CD4-positive, alpha-beta T cell treated with Interleukin-17A for 4 hours (primary cell): ENCODE data around the gene TRH.
A peak's percentile ranks its signal among the peaks of the same experiment; 100 is the strongest.

ENCODE experiments used
- DNase-seq: peaks from one replicate; pipeline ENCODE4 v3.0.0-alpha.2; 2020; ENCODE audit warnings: mixed read lengths

The TRH gene, protein sequence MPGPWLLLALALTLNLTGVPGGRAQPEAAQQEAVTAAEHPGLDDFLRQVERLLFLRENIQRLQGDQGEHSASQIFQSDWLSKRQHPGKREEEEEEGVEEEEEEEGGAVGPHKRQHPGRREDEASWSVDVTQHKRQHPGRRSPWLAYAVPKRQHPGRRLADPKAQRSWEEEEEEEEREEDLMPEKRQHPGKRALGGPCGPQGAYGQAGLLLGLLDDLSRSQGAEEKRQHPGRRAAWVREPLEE

DNA sequence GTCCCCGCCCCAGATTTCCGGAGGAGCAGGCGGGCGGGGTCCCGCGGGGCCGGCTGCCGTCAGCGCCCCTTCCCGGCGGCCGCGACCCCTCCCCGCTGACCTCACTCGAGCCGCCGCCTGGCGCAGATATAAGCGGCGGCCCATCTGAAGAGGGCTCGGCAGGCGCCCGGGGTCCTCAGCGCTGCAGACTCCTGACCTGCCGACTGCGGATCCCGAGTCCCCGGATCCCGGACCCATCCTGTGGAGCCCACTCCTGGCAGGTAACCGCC lies at the start of gene TRH:
TRH (plus strand) TSS at position 157 of the 269 bp plus-strand sequence. CDS start 1,097 bp downstream, outside the sequence.
- DNase-seq, result no peak

DNA sequence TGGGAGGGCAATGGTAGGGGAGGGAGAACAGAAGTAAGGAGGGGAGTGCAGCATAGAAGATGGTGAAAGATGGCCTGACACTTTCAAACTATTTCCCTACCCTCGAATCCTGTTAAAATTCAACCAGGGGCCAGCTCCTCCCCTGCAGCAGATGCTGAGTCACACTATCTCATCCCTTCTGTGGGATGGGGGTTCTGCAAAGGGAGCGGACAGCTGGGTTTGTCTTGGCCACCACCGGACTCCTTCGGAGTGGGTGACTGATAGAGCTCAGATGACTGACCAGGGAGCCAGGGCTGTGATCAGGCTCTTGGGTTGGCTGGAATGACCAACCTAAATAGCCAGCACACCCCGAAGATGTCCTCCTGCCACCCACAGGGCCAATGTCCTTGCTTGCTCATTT lies 47.4 kb upstream of the TRH start:
- no peak for DNase-seq

DNA sequence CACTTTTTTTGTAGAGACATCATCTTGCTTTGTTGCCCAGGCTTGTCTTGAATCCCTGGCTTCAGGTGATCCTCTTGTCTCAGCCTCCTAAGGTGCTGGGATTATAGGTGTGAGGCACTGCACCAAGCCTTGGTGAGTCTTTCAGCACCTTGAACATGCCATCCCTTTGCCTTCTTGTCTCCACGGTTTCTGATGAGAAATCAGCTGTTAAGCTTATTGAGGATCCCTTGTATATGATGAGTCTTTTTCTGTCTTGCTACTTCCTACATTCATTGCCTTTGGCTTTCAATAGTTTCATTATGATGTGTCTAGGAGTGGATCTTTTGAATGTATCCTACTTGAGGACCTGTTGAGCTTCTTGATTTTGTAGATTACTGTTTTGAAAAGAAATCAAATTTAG lies 45.1 kb upstream of the TRH start:
- DNase-seq, result no peak

DNA sequence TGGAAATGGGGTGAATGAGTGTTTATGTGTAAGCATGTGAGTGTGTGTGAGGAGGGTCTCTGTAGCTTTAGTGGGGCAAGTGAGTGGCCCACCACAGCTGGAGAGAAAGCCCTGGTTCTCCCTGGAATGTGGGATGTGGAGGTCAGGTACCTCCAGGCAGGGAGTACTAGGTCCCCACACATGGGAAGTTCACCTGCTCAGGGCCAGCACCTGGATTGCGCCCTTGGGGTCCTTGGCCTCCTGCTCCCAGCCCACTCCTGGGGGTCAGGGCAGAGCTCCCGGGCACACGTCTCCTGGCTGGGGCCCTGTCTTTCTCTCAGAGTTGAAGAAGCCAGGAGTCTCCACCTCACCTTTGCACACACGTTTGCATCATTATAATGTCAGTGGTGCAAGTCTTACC lies 41.0 kb upstream of the TRH start:
- DNase-seq, result no peak

DNA sequence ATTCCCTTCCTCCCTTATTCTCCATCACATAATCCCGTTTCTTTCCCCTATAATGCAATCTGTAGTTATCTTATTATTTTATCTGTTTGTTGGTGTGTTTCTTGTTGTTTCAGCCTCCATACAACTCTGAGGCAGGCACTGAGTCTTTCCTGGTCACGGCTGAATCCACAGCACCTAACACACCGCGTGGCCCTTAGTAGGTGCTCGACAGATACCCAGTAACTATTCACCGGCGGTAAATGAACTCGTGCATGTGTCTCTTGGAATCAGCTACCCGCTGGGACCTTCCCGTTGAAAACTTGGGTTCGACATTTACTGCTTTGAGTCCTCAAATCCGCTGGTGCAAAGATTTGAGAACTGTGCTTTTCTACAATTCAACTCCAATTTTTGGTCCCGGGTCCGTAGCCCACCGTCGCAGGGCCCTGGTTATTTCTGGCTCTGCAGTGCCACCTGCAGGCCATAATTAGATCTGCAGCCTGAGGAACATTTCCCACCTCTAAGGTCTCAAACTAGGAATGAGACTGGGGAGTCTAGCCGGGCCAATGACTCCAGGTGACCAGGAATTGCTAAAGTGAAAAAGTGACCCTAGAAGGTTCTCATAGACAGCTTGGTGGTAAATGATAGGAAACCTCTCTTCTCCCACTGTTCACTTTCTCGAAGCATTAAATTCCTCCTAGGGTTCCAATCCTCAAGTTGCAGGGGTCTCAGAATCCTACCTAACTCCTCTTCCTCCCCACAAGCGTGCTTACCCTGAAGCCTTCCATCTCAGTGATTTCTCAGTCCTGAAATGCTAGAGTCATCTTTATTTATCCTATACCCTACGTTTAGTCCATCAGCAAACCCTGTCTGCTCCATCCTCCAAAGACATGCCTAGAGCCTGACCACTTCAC lies 40.0 kb upstream of the TRH start:
- DNase-seq, result peak; percentile 46

DNA sequence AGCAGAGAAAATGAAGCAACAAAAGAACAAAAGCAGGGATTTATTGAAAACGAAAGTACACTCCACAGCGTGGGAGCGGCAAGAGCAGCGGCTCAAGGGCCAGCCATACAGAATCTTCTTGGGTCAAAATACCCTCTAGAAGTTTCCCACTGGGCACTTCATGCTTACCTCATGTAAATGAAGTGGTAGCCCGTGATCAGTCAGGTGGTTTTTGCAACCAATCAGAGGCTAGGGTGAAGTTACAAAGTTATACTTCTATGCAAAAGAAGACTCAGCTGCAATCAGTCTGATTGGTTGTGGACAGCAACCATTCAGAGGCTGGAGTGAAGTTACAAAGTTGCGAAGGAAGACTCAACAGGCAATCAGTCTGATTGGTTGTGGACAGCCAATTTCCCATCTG lies 37.8 kb upstream of the TRH start:
- DNase-seq, result peak; percentile 4

DNA sequence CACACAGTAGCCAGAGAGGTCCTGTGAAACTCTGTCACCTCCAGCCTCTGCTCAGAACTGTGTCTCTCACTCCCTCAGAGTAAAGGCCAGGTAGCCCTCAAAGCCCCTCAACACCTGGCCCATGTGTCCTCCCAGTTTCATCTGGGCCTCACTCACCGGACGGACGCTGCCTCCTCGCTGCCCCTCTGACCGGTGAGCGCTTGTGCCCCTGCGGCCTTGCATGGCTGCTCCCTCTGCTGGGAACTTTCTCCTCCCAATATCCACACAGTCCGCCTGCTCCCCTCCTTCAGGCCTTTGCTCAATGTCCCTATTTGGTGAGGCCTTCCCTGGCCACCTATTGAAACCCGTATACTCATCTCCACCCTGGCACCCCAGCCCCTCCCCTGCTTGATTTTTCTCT lies 36.8 kb upstream of the TRH start:
- no peak for DNase-seq

DNA sequence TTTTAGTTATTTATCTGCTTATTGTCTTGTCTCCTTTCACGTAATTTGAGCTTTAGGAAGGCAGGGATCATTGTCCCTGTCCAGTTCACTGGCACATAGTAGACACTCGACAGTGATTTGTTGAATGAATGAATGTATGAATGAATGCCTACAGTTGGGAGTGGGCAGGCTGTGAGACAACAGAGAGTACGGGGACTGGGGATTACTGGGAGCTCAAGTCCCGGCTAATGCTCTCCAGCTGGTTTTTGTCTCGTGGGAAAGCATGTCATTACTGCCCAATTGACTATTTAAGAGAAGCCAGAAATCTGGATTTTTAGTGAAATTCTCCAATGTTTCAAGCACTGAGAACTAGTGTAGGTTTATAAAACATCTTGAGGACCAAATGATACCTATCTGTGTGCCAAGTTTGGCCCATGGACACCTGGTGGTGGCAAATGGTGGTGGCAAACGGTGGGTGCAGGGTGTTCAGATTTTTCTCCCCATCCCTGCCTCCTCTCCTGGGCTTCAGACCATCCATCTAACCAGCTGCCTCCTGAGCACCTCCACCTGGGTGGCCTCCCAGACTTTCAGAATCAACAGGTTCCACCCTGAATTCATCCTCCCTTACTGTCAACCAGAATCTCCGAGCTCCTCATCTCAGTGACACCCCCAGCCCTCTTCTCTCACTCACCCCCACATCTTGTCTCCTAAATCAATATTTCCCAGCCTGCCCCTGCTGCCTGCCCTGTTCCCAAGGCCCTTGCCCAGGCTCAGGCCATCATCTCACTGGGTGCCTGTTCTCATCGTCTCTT lies 36.2 kb upstream of the TRH start:
- no peak for DNase-seq

DNA sequence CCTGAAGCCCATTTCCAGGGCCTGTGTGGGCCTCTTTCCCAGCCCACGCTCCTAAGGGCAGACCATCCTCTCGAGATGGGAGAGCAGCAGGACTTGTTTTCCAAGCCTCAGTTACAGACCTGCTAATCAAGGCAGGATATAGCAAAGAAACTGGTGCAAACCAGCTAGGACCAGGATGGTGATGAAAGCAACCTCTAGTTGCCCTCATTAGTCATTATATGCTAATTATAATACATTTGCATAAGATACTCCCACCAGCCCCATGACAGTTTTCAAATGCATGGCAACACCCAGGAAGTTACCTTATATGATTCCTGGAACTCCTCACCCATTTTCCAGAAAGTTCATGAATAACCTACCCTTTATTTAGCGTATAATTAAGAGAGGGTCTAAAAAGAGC lies 34.4 kb upstream of the TRH start:
- DNase-seq, result no peak

DNA sequence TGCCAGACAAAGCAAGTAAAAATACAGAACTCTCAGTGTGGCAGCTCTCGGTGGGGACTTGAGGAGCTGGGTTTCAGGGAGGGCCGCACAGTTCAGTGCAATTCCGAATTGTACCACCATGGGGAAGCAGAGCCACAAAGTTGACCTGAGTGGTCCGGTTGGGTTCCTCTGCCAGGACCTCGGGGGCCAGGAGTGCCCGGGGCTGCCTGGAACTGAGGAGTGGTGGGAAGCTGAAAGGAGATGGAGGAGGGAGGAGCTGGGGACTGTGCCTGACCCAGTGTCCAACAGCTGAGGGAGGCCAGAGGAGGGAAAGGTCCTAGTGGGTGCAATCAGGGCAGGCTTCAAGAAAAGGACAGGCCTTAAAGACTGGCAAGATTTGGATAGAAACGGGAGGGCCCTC lies 32.2 kb upstream of the TRH start:
- peak; percentile 25 for DNase-seq

DNA sequence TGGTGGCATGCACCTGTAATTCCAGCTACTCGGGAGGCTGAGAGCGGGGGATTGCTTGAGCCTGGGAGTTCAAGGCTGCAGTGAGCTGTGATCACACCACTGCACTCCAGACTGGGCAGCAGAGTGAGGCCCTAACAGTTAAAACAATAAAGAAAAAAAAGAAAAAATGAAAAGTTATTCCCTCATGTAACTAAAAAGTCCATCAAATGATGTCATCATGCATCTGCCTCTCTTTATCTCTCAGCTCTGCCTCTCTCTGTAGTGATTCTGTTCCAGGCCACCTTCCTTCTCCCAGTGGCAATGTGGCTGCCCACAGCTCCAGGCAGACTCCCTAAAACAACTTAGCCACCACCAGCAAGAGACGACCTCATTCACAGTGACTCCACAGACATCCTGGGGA lies 31.5 kb upstream of the TRH start:
- no peak for DNase-seq

DNA sequence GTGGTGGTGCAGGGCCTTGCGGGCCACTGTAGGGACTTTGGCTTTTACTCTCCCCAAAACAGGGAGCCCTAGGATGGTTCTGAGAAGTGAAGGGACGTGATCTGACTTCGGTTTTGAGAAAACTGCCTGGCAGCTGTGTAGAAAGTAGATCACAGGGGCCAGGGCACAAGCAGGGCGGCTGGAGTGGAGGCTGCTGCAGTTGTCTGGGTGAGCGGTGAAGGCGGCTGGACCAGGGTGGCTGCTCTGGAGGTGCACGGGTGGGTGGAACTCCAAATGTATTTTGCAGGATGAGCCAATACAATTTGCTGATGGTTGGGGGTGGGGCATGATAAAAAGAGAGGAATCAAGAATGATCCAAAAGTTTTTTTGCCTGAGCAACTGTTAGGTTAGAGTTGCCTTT lies 29.8 kb upstream of the TRH start:
- no peak for DNase-seq

DNA sequence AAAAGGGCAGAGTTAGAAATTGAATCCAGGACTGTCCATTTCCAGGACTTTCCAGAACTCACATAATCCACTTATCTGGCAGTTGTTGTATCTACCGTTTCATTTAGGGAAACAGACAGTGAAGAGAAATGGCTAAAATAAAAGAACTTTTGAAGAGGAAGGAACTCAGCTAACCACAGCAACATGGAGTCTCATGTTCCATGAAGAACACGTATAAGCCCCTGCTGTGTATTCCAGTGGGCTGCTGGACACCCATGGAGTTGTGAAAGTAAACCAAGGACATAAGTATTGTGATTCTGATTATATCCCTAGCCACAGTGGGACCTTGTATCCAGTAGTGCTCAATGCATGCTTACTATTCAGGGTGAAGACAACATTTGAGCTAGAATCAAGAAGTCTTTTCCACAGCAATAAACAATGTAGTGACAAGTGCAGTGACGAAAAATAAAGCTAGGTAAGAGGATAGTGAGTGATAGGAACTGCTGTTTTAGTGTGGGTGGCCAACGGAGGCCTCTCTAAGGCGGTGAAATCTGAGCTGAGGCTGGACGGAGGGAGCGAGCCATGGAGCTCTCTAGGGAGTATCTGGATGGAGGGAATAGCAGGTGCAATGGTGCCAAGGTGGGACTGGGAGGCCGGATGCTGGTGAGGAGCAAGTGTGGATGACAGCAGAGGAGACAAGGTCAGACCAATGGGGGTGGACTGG lies 26.8 kb upstream of the TRH start:
- no peak for DNase-seq

DNA sequence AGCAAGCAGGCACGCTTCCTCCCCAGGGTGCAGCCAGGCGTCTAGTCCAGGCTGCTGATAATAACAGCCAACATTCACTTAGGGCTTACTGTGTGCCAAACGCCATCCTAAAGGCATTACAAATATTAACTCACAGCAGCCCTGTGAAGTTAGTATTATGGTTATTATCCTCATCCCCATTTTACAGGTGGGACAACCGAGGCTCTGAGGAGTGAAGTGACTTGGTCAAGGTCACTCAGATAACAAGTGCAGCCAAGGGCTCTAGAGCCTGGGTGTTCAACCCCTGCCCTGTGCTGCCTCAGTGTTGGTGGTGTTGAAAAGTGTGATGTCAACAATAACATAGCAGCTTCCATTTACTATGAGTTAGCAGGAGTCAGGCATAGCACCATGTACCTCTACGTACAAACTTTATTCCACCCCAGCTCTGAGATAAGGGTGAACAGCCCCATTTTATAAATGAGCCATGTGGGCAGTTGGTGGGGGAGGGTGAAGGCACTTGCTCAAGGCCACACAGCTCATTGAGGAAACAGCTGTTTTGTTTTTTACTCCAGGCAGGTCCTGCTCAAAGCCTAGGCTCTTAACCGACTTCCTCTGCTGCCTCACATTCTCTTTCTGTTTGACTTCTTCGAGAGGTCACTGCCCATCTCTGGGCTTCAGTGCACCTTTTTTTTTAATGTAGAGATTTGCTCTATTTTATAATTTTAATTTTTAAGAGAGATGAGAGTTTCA lies 24.0 kb upstream of the TRH start:
- DNase-seq, result no peak

DNA sequence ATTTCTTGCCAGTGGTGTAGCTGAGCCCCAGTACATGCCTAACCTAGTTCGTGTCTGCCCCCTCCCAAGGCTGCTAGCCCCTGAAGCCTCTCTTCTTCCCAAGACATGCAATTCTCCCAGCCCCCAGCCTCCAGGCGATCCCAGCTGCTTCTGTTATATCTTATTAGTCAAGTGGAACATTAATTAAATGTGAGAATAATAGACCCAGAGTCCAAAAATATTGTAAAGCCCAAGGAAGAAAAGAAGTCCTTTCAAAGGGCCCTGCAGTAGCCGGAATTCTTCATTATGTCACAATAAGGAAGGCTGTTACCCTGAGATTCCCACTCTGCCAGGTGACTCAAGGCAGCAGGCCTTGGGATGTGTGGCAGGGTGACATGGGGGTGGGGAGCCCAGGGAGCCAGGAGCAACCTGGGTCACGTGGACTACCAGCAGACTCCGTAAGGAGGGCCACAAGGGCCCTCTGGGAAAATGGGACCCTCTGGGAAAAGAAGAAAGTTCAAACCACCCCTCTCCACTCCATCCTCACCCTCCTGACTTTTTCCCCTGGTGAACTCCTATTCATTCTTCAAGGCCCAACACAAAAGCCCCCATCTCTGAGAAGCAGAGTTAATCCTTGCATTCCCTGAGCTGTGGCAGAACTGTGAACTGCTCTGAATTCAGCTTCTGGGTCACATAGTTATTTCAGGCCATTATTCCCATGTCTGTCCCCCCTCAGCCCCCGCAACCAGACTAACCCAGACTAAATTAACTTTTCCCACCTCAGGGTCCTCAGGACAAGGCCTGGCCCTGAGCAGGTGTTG lies 21.8 kb upstream of the TRH start:
- DNase-seq, result no peak

DNA sequence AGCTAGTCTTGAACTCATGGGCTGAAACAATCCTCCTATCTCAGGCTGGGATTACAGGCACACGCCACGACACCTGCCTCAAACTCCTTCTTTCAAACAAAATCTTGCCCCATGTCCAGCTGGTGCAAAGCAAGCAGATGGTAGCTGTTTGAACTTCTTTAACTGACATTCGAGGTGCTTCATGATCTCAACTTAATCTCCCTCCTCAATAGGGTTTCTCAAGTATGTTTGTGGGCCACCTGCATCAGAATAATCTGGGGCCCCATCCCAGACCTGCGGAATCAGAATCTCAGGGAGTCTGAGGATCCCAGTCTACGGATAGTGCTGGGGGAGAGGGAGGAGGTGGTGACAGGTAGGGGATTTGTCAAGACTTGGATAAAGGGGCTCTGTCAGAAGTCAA lies 20.9 kb upstream of the TRH start:
- no peak for DNase-seq

DNA sequence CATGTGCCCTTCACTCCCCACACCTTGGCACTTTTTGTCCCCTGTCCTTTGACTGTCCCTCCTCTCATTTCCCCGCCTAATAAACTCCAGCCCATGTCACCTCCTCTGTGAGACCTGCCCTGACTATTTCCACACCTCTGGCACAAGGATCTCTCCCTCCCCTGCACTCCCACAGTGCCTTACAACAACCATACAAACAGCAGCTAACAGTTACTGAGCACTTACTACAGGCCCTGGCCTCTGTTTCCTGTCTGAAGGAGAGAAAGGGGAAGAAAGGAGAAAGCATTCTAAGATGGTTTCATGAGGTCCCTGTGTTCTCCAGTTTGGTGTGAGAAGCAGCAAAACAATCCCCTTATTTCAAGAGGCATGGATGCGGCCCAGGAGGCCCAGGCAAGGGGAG lies 20.0 kb upstream of the TRH start:
- DNase-seq, result no peak

DNA sequence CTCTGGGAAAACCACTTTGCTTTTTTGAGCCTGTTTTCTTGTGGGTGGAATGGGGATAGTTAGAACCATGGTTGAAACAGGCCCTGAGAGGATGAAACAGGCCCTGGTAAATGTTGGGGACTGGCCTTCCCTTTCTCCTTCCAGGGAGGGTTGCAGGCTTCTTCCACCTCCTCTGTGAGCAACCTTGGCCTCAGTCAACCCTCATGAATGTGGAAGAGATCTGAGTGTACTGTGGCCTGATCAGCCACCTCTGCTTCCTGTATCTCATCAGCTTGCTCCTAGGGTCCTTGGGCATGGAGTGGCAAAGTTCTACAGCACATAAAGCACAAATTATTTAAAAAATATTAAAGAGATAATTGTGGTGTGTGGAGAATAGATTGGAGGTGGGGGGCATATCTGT lies 17.6 kb upstream of the TRH start:
- no peak for DNase-seq

DNA sequence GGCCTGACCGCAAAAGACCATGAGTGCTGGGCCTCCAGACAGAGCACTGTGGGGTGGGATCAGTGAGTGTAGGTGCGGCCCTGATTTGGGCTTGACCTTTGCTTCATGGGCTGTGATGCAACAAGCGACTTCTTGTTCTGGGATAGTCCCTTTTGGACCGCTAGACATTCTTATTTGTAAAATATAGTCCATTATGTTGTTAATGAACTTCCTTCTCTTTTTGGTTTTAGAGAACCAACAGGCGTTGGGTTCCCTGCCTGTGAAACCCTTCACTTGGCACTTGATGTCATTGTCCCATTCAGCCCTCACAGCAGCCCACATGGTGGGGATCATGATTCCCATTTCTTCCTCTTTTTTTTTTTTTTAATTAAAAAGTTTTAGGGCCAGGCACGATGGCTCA lies 15.8 kb upstream of the TRH start:
- DNase-seq, result no peak

DNA sequence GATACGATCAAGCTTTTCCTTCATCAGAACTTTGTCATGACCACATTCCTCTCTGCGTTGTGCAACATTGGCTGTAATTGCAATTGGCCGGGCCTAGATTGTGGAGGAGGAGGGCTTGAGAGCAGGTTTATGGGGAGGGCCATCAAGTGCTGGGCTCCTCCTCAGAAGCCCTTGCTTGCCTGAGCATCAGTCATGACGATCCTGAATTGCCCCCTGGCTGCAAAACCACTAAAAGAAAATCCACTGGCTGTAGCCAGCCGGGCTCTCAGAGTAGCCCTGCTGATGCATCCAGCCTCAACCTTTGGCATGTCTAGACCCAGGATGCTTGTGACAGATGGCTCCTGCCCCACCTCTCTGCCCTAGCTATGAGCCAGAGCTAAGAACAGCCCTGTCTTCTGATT lies 13.4 kb upstream of the TRH start:
- DNase-seq, result no peak

DNA sequence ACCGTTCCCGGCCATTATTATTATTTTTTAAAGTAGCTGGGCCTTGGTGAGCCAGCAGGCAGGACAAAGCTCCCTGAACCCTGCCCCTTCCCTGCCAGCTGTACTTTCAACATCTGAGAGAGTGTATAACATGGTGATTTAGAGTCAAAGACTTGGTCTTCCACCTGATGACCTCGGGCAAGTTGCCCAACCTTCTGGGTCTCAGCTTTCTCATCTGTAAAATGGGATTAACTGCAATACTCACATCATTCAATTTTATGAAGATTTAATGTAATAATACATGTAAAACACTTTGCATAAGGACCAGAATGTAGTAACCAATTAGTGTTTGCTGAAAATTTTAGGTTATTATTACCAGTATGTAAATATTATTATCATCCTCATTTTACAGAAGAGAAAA lies 11.9 kb upstream of the TRH start:
- DNase-seq, result no peak

DNA sequence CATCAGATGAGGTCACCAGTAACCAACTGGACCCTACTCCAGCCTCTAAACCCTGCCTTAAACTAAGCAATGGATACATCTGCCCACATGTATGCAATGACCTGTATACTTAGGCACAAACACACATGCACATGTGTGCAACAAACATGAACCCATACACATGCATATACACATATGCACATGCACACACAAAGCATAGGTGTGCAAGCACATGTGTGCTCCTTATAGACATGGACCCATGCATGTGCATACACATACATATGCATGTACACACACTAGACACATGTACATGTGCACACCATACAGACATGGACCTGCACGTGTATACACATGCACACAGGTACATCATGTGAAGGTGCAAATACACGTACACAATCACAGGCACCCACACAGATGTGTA lies 8.6 kb upstream of the TRH start:
- DNase-seq, result no peak
